ENCODE measurements around the gene LINGO4.

Gene LINGO4

GRCh38 chr1:151815716-151816327 is 10.6 kb upstream of the LINGO4 start:
- H3K36me3 ChIP-seq (ENCODE audit: control insufficient read depth in 1 of 2, insufficient read depth in 2 of 2, low read length in 2 of 2) = peaks cover 4 to 48% of the 10 kb centered on the region in 2 donors
- no peak overlapping the region for H3K27ac ChIP-seq (ENCODE audit: low read depth, low read length)
- no peaks in the 10 kb centered on the region for H3K27me3 ChIP-seq (ENCODE audit: control insufficient read depth in 1 of 2, insufficient read depth in 2 of 2, low read length in 2 of 2)
- H3K4me3 ChIP-seq (ENCODE audit: low read depth in 1 of 2, low read length in 2 of 2) = no peak overlapping the region
- H3K9ac ChIP-seq (ENCODE audit: low read depth in 1 of 2, low read length in 2 of 2) = no peak overlapping the region
- no peaks in the 10 kb centered on the region for H3K9me3 ChIP-seq (ENCODE audit: control insufficient read depth in 1 of 2, low read length in 2 of 2)
- peaks cover 0 to 6% of the 10 kb centered on the region in 2 donors for H3K4me1 ChIP-seq (ENCODE audit: control insufficient read depth in 1 of 2, insufficient read depth in 2 of 2, low read length in 2 of 2)

GRCh38 chr1:151814971-151815545 is 9.8 kb upstream of the LINGO4 start:
- Histone ChIP-seq H3K4me1 (ENCODE audit: control insufficient read depth in 1 of 2, insufficient read depth in 2 of 2, low read length in 2 of 2) (peaks cover 0 to 4% of the 10 kb centered on the region in 2 donors), H3K27ac (ENCODE audit: low read depth, low read length) (no peak overlapping the region), H3K9ac (ENCODE audit: low read depth in 1 of 2, low read length in 2 of 2) (no peak overlapping the region), H3K4me3 (ENCODE audit: low read depth in 1 of 2, low read length in 2 of 2) (no peak overlapping the region), H3K36me3 (ENCODE audit: control insufficient read depth in 1 of 2, insufficient read depth in 2 of 2, low read length in 2 of 2) (peaks cover 4 to 48% of the 10 kb centered on the region in 2 donors), H3K27me3 (ENCODE audit: control insufficient read depth in 1 of 2, insufficient read depth in 2 of 2, low read length in 2 of 2) (no peaks in the 10 kb centered on the region), H3K9me3 (ENCODE audit: control insufficient read depth in 1 of 2, low read length in 2 of 2) (no peaks in the 10 kb centered on the region)

- H3K36me3 ChIP-seq (ENCODE audit: control insufficient read depth in 1 of 2, insufficient read depth in 2 of 2, low read length in 2 of 2) = peaks cover 4 to 53% of the 10 kb centered on the region in 2 donors
These were observed 9.2 kb upstream of the LINGO4 start for GRCh38 chr1:151814426-151814825.

GRCh38 chr1:151813271-151813977 is 8.2 kb upstream of the LINGO4 start:
- Histone ChIP-seq H3K27ac (ENCODE audit: low read depth, low read length) (no peak overlapping the region), H3K4me3 (ENCODE audit: low read depth in 1 of 2, low read length in 2 of 2) (no peak overlapping the region), H3K27me3 (ENCODE audit: control insufficient read depth in 1 of 2, insufficient read depth in 2 of 2, low read length in 2 of 2) (no peaks in the 10 kb centered on the region), H3K36me3 (ENCODE audit: control insufficient read depth in 1 of 2, insufficient read depth in 2 of 2, low read length in 2 of 2) (peaks cover 4 to 55% of the 10 kb centered on the region in 2 donors), H3K4me1 (ENCODE audit: control insufficient read depth in 1 of 2, insufficient read depth in 2 of 2, low read length in 2 of 2) (peaks cover 0 to 4% of the 10 kb centered on the region in 2 donors), H3K9me3 (ENCODE audit: control insufficient read depth in 1 of 2, low read length in 2 of 2) (no peaks in the 10 kb centered on the region), H3K9ac (ENCODE audit: low read depth in 1 of 2, low read length in 2 of 2) (no peak overlapping the region)

More at GRCh38 chr1:151814426-151814825, 9.2 kb upstream of the LINGO4 start:
- Histone ChIP-seq H3K27me3 (ENCODE audit: control insufficient read depth in 1 of 2, insufficient read depth in 2 of 2, low read length in 2 of 2) (no peaks in the 10 kb centered on the region), H3K27ac (ENCODE audit: low read depth, low read length) (no peak overlapping the region), H3K9ac (ENCODE audit: low read depth in 1 of 2, low read length in 2 of 2) (no peak overlapping the region), H3K4me3 (ENCODE audit: low read depth in 1 of 2, low read length in 2 of 2) (no peak overlapping the region), H3K4me1 (ENCODE audit: control insufficient read depth in 1 of 2, insufficient read depth in 2 of 2, low read length in 2 of 2) (peaks cover 0 to 4% of the 10 kb centered on the region in 2 donors), H3K9me3 (ENCODE audit: control insufficient read depth in 1 of 2, low read length in 2 of 2) (no peaks in the 10 kb centered on the region)

- H3K9me3 ChIP-seq (ENCODE audit: control insufficient read depth in 1 of 2, low read length in 2 of 2) = no peaks in the 10 kb centered on the region
- H3K4me1 ChIP-seq (ENCODE audit: control insufficient read depth in 1 of 2, insufficient read depth in 2 of 2, low read length in 2 of 2) = peaks cover 0 to 4% of the 10 kb centered on the region in 2 donors
- H3K36me3 ChIP-seq (ENCODE audit: control insufficient read depth in 1 of 2, insufficient read depth in 2 of 2, low read length in 2 of 2) = peaks cover 4 to 44% of the 10 kb centered on the region in 2 donors
- no peaks in the 10 kb centered on the region for H3K27me3 ChIP-seq (ENCODE audit: control insufficient read depth in 1 of 2, insufficient read depth in 2 of 2, low read length in 2 of 2)
- no peak overlapping the region for H3K27ac ChIP-seq (ENCODE audit: low read depth, low read length)
- no peak overlapping the region for H3K9ac ChIP-seq (ENCODE audit: low read depth in 1 of 2, low read length in 2 of 2)
- H3K4me3 ChIP-seq (ENCODE audit: low read depth in 1 of 2, low read length in 2 of 2) = no peak overlapping the region
These were observed 6.0 kb upstream of the LINGO4 start for GRCh38 chr1:151811181-151811580.

- no peaks in the 10 kb centered on the region for H3K4me1 ChIP-seq (ENCODE audit: control insufficient read depth in 1 of 2, insufficient read depth in 2 of 2, low read length in 2 of 2)
- H3K27ac ChIP-seq (ENCODE audit: low read depth, low read length) = no peak overlapping the region
- no peak overlapping the region for H3K9ac ChIP-seq (ENCODE audit: low read depth in 1 of 2, low read length in 2 of 2)
- H3K36me3 ChIP-seq (ENCODE audit: control insufficient read depth in 1 of 2, insufficient read depth in 2 of 2, low read length in 2 of 2) = peaks cover 4 to 35% of the 10 kb centered on the region in 2 donors
- no peaks in the 10 kb centered on the region for H3K27me3 ChIP-seq (ENCODE audit: control insufficient read depth in 1 of 2, insufficient read depth in 2 of 2, low read length in 2 of 2)
- H3K4me3 ChIP-seq (ENCODE audit: low read depth in 1 of 2, low read length in 2 of 2) = no peak overlapping the region
- no peaks in the 10 kb centered on the region for H3K9me3 ChIP-seq (ENCODE audit: control insufficient read depth in 1 of 2, low read length in 2 of 2)
These were observed 4.9 kb upstream of the LINGO4 start for GRCh38 chr1:151809985-151810556.

- no peak overlapping the region for H3K9ac ChIP-seq (ENCODE audit: low read depth in 1 of 2, low read length in 2 of 2)
These were observed 4.2 kb upstream of the LINGO4 start for GRCh38 chr1:151809290-151809984.

GRCh38 chr1:151807766-151808165 is 2.5 kb upstream of the LINGO4 start:
- H3K27ac ChIP-seq (ENCODE audit: low read depth, low read length) = no peak overlapping the region
- H3K36me3 ChIP-seq (ENCODE audit: control insufficient read depth in 1 of 2, insufficient read depth in 2 of 2, low read length in 2 of 2) = peaks cover 4 to 22% of the 10 kb centered on the region in 2 donors
- no peak overlapping the region for H3K4me3 ChIP-seq (ENCODE audit: low read depth in 1 of 2, low read length in 2 of 2)
- H3K27me3 ChIP-seq (ENCODE audit: control insufficient read depth in 1 of 2, insufficient read depth in 2 of 2, low read length in 2 of 2) = no peaks in the 10 kb centered on the region
- no peaks in the 10 kb centered on the region for H3K4me1 ChIP-seq (ENCODE audit: control insufficient read depth in 1 of 2, insufficient read depth in 2 of 2, low read length in 2 of 2)
- no peak overlapping the region for H3K9ac ChIP-seq (ENCODE audit: low read depth in 1 of 2, low read length in 2 of 2)
- no peaks in the 10 kb centered on the region for H3K9me3 ChIP-seq (ENCODE audit: control insufficient read depth in 1 of 2, low read length in 2 of 2)

More at GRCh38 chr1:151809290-151809984, 4.2 kb upstream of the LINGO4 start:
- no peaks in the 10 kb centered on the region for H3K4me1 ChIP-seq (ENCODE audit: control insufficient read depth in 1 of 2, insufficient read depth in 2 of 2, low read length in 2 of 2)
- no peaks in the 10 kb centered on the region for H3K27me3 ChIP-seq (ENCODE audit: control insufficient read depth in 1 of 2, insufficient read depth in 2 of 2, low read length in 2 of 2)
- no peaks in the 10 kb centered on the region for H3K9me3 ChIP-seq (ENCODE audit: control insufficient read depth in 1 of 2, low read length in 2 of 2)
- H3K4me3 ChIP-seq (ENCODE audit: low read depth in 1 of 2, low read length in 2 of 2) = no peak overlapping the region
- H3K27ac ChIP-seq (ENCODE audit: low read depth, low read length) = no peak overlapping the region
- peaks cover 4 to 28% of the 10 kb centered on the region in 2 donors for H3K36me3 ChIP-seq (ENCODE audit: control insufficient read depth in 1 of 2, insufficient read depth in 2 of 2, low read length in 2 of 2)

GRCh38 chr1:151807131-151807530 is 1.9 kb upstream of the LINGO4 start:
- Histone ChIP-seq H3K36me3 (ENCODE audit: control insufficient read depth in 1 of 2, insufficient read depth in 2 of 2, low read length in 2 of 2) (peaks cover 4 to 19% of the 10 kb centered on the region in 2 donors), H3K4me3 (ENCODE audit: low read depth in 1 of 2, low read length in 2 of 2) (no peak overlapping the region), H3K9me3 (ENCODE audit: control insufficient read depth in 1 of 2, low read length in 2 of 2) (no peaks in the 10 kb centered on the region), H3K27ac (ENCODE audit: low read depth, low read length) (no peak overlapping the region), H3K27me3 (ENCODE audit: control insufficient read depth in 1 of 2, insufficient read depth in 2 of 2, low read length in 2 of 2) (no peaks in the 10 kb centered on the region), H3K9ac (ENCODE audit: low read depth in 1 of 2, low read length in 2 of 2) (no peak overlapping the region), H3K4me1 (ENCODE audit: control insufficient read depth in 1 of 2, insufficient read depth in 2 of 2, low read length in 2 of 2) (no peaks in the 10 kb centered on the region)
